A673 (cell line): Measurements from ENCODE around the gene JUNB.

Experiments used
- EZH2 ChIP-seq: fragments of 200-600 bp; sonication (generic); IDR thresholded peaks from 2 replicates; pipeline ENCODE4 v1.6.1; 2017; ENCODE audit warnings: borderline replicate concordance, low read depth, mild to moderate bottlenecking, mixed read lengths, antibody characterized with exemption, low read length; ENCODE audit not compliant: poor library complexity, severe bottlenecking
- TF ChIP-seq, protein P1 (sequence below): fragments of 300-800, 200-600 bp; sonication (generic); conservative IDR thresholded peaks from 2 replicates; pipeline ENCODE4 v1.5.1; 2017; ENCODE audit warnings: low read depth, mild to moderate bottlenecking, antibody characterized with exemption, low read length, moderate library complexity, mixed read lengths

DNA sequence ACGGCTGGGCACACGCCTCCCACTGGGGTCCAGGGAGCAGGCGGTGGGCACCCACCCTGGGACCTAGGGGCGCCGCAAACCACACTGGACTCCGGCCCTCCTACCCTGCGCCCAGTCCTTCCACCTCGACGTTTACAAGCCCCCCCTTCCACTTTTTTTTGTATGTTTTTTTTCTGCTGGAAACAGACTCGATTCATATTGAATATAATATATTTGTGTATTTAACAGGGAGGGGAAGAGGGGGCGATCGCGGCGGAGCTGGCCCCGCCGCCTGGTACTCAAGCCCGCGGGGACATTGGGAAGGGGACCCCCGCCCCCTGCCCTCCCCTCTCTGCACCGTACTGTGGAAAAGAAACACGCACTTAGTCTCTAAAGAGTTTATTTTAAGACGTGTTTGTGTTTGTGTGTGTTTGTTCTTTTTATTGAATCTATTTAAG lies 1.6 kb downstream of the JUNB start:
- TF ChIP-seq, protein P1, sequence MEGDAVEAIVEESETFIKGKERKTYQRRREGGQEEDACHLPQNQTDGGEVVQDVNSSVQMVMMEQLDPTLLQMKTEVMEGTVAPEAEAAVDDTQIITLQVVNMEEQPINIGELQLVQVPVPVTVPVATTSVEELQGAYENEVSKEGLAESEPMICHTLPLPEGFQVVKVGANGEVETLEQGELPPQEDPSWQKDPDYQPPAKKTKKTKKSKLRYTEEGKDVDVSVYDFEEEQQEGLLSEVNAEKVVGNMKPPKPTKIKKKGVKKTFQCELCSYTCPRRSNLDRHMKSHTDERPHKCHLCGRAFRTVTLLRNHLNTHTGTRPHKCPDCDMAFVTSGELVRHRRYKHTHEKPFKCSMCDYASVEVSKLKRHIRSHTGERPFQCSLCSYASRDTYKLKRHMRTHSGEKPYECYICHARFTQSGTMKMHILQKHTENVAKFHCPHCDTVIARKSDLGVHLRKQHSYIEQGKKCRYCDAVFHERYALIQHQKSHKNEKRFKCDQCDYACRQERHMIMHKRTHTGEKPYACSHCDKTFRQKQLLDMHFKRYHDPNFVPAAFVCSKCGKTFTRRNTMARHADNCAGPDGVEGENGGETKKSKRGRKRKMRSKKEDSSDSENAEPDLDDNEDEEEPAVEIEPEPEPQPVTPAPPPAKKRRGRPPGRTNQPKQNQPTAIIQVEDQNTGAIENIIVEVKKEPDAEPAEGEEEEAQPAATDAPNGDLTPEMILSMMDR = no peak
- TF ChIP-seq EZH2 = no peak
